Psoas muscle (tissue), 8 donors: ENCODE data around the gene PPT2. TPM values are rescaled to one million over a fixed set of nuclear protein-coding genes. Genes with fewer than 3 reads are reported as not detected.
A peak's percentile ranks its signal among the peaks of the same experiment; 100 is the strongest.

Source experiments
- ATAC-seq, 4 donors: fragments of 200-7000 bp; cut with Tn5 transposase; one replicate each; pipeline ENCODE4 v1.9.1; 2020; ENCODE audit warnings: moderate library complexity in 3 of 4, mild to moderate bottlenecking in 2 of 4
- DNase-seq, 2 donors: peaks; one replicate each; pipeline ENCODE4 v3.0.0-alpha.2; 2020
- H3K27ac ChIP-seq: fragments of 200-600 bp; one replicate; pipeline ENCODE4 v1.8.0; 2022
- H3K27me3 ChIP-seq, 3 donors: fragments of 200-600 bp in 1 of 3; one replicate each; pipeline versions ENCODE4 v1.6.1 to v1.8.0; 2013 to 2022; ENCODE audit warnings: low read length in 2 of 3, mild to moderate bottlenecking in 2 of 3, moderate library complexity in 1 of 3; ENCODE audit not compliant: insufficient read depth in 3 of 3
- H3K36me3 ChIP-seq, 2 donors: fragments of 200-600 bp in 1 of 2; one replicate each; pipeline versions ENCODE4 v1.6.1 to v1.8.0; 2013 to 2022; ENCODE audit warnings: low read depth in 1 of 2, mild to moderate bottlenecking in 1 of 2, moderate library complexity in 1 of 2; ENCODE audit not compliant: insufficient read depth in 1 of 2
- H3K4me1 ChIP-seq: fragments of 200-600 bp; one replicate; pipeline ENCODE4 v1.8.0; 2022
- H3K4me3 ChIP-seq: fragments of 200-600 bp; one replicate; pipeline ENCODE4 v1.8.0; 2022; ENCODE audit warnings: mild to moderate bottlenecking
- H3K9me3 ChIP-seq: fragments of 200-600 bp; one replicate; pipeline ENCODE4 v1.8.0; 2022
- WGBS, 3 donors: extraction: QIAGEN DNeasy Blood & Tissue Kit; methylation state at CpG; one replicate each; pipeline versions ENCODE4 v1.1.6 to v1.1.7; 2013; 5-methylcytosine and 5-hydroxymethylcytosine counted together
- intact Hi-C, 2 donors: fragments of 100-400 bp; cut with DNase I; formaldehyde crosslinking; loops; one replicate each; pipeline versions ENCODE4 v1.11.0 to v1.14.2; 2022
- polyA plus RNA-seq, 3 donors: library from polyadenylated mRNA; stranded (reverse); fragments of 200-250 nt; gene quantifications; one replicate each; pipeline ENCODE4 v1.2.3, GENCODE V29; 2013
- total RNA-seq, 4 donors: library from RNA; stranded (reverse); fragmentation: NEBNext Ultra II Directional in 2 of 4; extraction: Animal tissue kit (Norgen Biotek cat#: 25700) in 2 of 4; gene quantifications; one replicate each; pipeline versions ENCODE4 v1.2.1 to v1.2.4, GENCODE V29; 2021 to 2023
- TF ChIP-seq, protein P1 (sequence below): fragments of 200-600 bp; IDR thresholded peaks from one replicate; pipeline ENCODE4 v1.8.0; 2022; ENCODE audit warnings: antibody characterized with exemption
- donor health status: healthy with polysubstance abuse.
- donor health status: DM: no; HTN: no; CAD: no; lungs with moderate emphysema.
- donor health status: Bipolar disorder and iron deficiency.
- donor health status: healthy.
- donor health status: DM: yes; HTN: yes; CAD: no.
- donor health status: DM: no; HTN: no; CAD: no.
- donor health status: DM: no; HTN: no; CAD: no.
- donor health status: DM: yes; HTN: yes; CAD: no.

PPT2 gene
- total and polyA plus RNA-seq, 7 donors, result 11.3 to 28.3 (median 14.8) TPM

DNA sequence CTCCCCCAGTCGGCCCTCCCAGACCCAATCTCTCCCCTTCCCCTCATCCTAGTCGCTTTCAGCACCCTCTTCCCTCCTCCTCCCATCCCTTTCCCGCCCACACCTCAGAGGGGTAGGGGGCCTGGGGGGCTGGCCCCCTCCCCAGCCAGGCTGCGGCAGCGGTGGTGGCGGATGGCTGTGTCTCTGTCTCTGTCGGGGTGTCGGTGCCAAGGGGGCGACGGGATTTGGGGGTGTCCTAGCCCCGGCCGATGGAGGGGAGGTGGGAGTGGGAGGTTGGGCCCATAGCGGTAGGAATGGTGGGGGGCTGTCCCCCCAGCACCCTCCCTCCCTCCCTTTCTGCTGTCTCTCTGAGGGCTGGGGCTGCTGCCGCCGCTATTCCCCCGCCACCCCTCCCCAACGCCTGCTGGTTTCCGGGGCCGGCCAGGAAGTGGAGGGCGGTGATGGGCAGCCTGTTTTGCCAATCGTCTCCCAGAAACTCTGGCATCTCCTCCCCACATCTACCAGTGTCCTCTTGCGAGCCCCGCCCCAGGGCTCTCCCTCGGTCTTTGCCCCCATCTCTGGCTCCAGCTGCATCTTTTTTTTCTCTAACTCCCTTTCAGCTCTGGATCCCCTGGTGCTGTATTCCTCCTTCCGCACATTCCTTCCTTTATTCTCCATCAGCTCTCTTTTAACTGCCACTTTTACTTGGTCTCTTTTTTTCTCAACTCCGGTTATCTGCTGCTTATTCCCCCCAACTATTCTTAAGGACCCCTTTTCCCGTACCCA is 22.0 kb downstream of the PPT2 start, which contains the start of gene AGPAT1:
TSS of gene AGPAT1 (minus strand) at position 374 of the 765 bp plus-strand sequence. CDS start 4,588 bp downstream, outside the sequence.
- 1% methylated on average over 14 to 27 of the region's 27 CpGs for WGBS, 3 donors
- peaks cover 30% of the 10 kb centered on the region for H3K4me1 ChIP-seq
- peak; percentile 97 to 98 for DNase-seq
- no peaks in the 10 kb centered on the region for H3K9me3 ChIP-seq
- H3K27me3 ChIP-seq, result no peaks in the 10 kb centered on the region
- peaks cover 0 to 17% of the 10 kb centered on the region in 2 donors for H3K36me3 ChIP-seq
- peak; percentile 69 to 80 (median 72) for ATAC-seq
- TF ChIP-seq, protein P1, sequence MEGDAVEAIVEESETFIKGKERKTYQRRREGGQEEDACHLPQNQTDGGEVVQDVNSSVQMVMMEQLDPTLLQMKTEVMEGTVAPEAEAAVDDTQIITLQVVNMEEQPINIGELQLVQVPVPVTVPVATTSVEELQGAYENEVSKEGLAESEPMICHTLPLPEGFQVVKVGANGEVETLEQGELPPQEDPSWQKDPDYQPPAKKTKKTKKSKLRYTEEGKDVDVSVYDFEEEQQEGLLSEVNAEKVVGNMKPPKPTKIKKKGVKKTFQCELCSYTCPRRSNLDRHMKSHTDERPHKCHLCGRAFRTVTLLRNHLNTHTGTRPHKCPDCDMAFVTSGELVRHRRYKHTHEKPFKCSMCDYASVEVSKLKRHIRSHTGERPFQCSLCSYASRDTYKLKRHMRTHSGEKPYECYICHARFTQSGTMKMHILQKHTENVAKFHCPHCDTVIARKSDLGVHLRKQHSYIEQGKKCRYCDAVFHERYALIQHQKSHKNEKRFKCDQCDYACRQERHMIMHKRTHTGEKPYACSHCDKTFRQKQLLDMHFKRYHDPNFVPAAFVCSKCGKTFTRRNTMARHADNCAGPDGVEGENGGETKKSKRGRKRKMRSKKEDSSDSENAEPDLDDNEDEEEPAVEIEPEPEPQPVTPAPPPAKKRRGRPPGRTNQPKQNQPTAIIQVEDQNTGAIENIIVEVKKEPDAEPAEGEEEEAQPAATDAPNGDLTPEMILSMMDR, result no peak
- peak within 1 kb of the TSS; percentile 87 for H3K27ac ChIP-seq
- H3K4me3 ChIP-seq, result peak within 1 kb of the TSS; percentile 92
- intact Hi-C loops, result loop anchor here (2.0 to 5.0 kb wide), 2 partner anchors 47 to 49 kb away; partner anchors contain the start of gene ATF6B (in 2 of the 2)

DNA sequence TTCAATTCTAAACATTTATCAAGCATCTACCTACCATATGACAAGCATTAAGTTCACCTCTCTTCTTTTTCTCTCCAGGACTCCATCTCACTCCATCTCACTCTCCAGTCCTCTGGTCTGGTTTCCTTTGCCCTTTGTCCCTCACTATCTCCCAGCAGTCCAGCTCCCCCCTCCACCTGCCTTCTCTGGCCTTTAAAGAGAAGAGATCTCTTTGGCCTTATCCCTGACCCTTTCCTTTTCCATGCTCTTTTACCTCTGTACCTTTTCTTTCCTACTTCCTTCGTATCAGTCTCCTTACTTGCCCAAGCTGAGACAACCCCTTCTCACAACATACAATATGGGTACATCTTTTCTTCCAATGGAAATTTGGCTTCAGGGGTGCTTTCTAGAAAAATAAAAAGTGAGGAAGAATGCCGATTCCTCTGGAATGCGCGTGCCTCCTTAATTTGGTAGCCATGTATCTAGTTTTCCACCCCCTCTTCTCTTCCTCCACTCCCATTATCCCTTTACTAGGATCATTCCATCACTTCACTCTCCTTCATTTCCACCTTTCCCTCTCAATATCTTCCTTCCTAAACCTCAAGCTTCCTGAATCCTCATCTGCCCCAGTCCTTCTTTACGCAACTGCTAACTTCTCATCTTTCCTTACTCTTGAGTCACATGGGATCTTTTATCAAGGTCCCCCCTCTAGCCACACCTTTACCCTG is 22.7 kb downstream of the PPT2 start:
- intact Hi-C loops, result loop anchor here (2.0 to 5.0 kb wide), 2 partner anchors 48 to 49 kb away; partner anchors contain the start of gene ATF6B (in 2 of the 2)
- Histone ChIP-seq H3K4me1 (peaks cover 30% of the 10 kb centered on the region), H3K27ac (peak overlapping the region; percentile 87), H3K36me3 (peaks cover 0 to 21% of the 10 kb centered on the region in 2 donors), H3K4me3 (peak overlapping the region; percentile 92), H3K9me3 (no peaks in the 10 kb centered on the region), H3K27me3 (no peaks in the 10 kb centered on the region)
- TF ChIP-seq, protein P1, result no peak
- 12 to 22% (median 21%) methylated on average over 5 of the region's 5 CpGs for WGBS, 3 donors
- ATAC-seq, result peak in 1 of 4 donors; percentile 30
- DNase-seq, result no peak

DNA sequence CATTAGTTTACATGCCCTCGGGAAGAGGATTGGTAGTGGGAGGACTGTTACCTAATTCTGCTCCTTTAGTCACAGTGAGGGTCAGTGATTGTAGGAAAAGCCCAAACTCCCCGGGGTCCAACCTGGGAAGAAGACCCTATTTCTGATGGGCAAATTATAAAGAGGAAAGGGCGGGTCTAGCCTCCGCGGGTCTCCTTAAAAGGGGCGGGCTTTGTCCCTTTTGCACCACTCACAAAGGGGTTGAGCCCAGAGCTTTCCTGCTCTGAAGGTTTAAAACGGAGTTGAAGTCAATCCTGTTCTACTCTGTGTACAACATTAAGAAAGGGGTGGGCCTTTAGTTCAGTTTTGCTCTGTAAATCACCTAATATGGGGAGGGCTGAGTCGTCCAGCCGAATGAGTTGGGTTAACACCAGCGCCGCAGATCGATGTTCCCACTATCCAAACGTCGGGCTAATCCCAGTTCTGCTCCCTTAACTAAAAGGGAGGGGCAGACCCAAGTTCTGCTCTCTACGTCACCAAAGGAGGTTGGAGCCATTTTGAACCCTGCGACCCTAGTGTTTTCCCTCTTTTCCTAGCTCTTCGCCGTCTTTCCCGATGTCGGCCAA is 23.3 kb downstream of the PPT2 start:
- TF ChIP-seq, protein P1, result no peak
- WGBS, 3 donors, result 1% methylated on average over 20 of the region's 20 CpGs
- Histone ChIP-seq H3K4me3 (peak overlapping the region; percentile 92), H3K27ac (peak overlapping the region; percentile 87), H3K36me3 (peaks cover 0 to 24% of the 10 kb centered on the region in 2 donors), H3K9me3 (no peaks in the 10 kb centered on the region), H3K27me3 (no peaks in the 10 kb centered on the region), H3K4me1 (peaks cover 32% of the 10 kb centered on the region)
- ATAC-seq (peak; percentile 2 to 31 (median 6)), DNase-seq (no peak)
- intact Hi-C loops, result loop anchor here (2.0 to 5.0 kb wide), 2 partner anchors 48 to 50 kb away; partner anchors contain the start of gene ATF6B (in 2 of the 2)

DNA sequence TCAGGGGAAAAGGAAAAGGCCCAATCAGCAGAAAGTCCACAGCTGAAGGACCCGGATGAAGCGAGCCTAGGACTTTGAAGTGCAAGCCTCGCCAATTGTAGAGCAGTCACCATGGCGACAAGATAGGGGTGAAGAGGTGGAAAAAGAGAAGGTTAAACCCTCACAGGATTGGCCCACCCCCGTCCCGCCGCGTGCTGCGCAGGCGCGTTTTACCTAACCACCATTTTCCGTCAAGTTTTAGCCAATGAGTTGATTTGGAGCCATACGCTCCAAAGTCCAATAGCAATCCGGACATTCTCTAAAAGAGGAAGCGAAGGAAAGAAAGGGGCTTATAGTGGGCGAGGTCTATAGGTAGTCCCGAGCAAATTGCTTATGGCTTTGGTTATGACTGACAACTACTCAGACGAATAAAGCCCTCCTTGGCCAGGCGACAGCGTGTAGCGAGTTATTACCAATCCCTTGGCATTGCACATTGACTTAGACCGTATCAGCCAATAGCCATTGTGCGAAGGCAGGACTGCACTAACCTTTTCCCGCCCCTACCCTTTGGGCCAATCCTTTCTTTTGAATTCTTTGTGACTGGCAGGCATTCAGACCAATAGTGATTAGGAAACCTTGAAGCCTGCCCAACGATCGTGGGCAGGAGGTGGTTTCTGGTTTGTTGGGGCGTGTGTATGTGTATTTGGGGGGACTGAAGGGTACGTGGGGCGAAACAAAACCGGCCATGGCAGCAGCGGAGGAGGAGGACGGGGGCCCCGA is 24.0 kb downstream of the PPT2 start, which contains the start of gene RNF5:
TSS of gene RNF5 (plus strand) at position 618 of the 759 bp plus-strand sequence. CDS start at position 725, 107 bp downstream.
- H3K9me3 ChIP-seq, result no peaks in the 10 kb centered on the region
- H3K4me3 ChIP-seq, result peak within 1 kb of the TSS; percentile 92
- 0 to 1% (median 1%) methylated on average over 33 of the region's 33 CpGs for WGBS, 3 donors
- intact Hi-C loops, result loop anchor here (2.0 to 5.0 kb wide), 2 partner anchors 49 to 51 kb away; partner anchors contain the start of gene ATF6B (in 2 of the 2)
- ATAC-seq, result peak; percentile 86 to 88 (median 87)
- peak within 1 kb of the TSS; percentile 87 for H3K27ac ChIP-seq
- peaks cover 0 to 30% of the 10 kb centered on the region in 2 donors for H3K36me3 ChIP-seq
- peak; percentile 93 to 94 for DNase-seq
- H3K4me1 ChIP-seq, result peaks cover 38% of the 10 kb centered on the region
- no peaks in the 10 kb centered on the region for H3K27me3 ChIP-seq
- TF ChIP-seq, protein P1, result no peak
